SW 1271 (cell line): ENCODE measurements around the gene RNF144B.
"Not testable (repeated sequence)": the region's sequence is repeated elsewhere in the genome, so short reads cannot be mapped to it uniquely, and the experiment has no call there.

ENCODE experiments used
- DNase-seq, 2 experiments: peaks; one replicate each; lab custom pipeline; 2025; lab: John Stamatoyannopoulos, UW

The RNF144B gene

DNA sequence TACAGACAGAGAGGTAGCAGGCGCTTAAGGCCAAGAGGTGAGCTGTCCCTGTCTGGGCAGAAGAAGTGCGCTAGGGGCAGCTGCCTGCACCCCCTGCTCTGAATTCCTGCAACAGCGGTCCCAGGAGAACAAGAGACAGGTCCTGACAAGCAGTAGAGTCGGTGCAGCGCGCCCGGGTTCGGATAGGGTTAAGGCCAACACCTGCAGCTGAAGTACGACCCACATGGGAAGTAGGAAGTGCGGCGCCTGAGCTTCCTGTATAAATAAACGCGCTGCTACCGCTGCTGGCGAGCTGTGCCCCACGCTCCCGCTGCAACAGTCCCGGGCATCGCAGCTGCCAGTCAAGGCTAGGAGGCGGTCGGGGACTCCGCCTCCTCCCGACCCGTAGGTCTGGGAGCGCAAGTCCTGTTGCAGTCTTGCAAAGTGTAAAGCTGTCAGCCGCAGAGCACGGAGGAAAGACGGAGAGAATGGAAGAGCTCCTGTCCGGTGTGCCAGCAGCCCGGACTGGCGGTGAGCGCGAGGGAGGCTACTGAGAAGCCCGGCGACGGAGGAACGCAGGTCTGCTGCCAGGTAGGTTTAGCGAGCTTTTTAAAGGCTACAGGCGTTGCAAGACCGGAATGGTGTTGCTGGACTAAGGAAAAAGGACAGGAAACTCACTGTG, at the start of gene RNF144B:
Gene RNF144B, plus strand, starts transcription at position 290 of the 661 bp plus-strand sequence. CDS start 12,185 bp downstream, outside the sequence.
- peak; percentile 48 to 58 for DNase-seq

DNA sequence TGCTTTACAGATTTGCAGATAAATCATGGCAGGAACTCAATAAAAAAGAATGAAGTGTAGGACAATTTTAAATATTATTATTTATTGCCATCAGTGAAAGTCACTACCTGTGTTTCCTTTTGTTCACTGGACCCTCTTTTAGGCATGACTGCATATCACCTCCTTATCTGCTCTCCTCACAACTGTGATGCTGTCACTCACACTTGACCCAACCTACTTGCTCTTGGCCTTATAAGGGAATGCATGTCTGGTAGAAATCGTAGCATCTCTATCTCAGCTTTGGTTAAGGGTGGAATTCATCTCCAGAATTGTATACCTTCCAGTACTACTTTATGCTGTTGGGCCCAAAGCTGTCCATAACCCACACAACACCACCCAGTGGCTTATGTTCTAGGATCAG, 47.6 kb upstream of the RNF144B start:
- DNase-seq: no peak

DNA sequence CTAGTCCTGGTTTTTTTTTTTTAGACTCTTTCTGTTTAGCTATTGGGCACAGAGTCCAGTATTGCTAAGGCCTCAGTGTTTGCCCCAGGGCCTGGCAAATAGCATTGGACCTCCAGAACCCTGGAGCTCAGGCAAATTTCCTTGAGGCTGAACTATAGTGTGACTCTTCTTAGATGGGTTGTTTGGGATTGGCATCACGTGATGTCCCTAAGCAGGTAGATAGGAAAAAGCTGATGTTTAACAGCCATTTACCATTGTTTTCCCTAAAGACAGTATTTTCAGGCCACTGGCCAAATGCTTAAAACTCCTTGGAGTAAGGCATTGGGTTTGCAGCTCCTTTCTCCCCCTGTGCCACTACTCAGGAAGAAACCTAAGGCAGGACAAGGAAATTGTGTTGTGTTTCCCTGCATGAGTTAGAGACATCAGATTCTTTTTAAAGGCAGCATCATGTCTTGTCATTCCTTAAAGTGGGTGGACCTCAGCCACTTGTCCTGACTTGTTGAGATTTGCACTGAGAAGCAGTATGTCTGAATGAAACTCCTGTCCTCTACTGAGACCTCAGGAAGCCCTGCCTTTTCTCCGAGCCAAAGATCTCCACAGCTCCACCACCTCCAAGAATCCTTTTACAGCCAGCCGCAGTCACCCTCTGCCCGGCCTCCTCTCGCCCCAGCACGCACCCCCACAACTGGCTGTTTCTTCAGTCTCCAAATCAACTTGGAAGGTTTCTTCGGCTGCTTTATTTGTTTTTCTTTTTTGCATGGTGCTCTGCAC, 46.2 kb upstream of the RNF144B start:
- no peak for DNase-seq

DNA sequence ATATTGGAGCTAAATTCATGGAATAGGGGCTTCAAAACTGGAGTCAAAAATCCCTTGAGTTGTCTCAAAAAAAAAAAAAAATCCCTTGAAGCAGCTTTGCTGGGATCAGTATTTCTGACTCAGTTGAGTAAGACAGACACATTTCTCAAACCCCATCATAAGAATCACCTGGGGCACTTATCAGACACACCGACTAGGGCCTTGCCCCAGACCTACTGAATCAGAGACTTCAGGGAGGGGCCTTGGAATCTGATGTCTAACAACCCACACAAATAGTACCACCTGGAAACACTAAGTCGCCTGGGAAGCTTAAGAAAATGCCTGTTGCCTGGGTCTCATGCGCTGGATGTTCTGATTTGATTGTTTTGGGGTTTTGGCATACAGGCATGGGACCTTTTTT, 44.9 kb upstream of the RNF144B start:
- no peak for DNase-seq

DNA sequence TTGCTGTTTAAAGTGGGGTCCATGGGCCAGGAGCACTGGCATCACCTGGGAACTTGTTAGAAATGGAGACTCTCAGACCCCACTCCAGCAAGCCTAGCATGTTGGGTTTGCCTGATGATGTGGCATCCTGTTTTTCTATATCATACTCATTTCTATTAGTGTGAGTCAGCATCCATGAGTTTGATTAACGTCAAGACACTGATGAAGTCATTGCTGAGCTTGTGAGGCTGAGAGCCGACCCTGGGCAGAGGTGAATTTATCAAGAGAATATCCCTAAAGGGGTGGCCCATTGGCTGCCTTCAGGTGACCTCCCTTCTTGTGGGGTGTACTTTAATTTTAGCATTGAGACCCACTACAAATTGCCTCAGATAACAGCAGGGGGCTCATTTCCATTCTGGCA, 43.4 kb upstream of the RNF144B start:
- no peak for DNase-seq

DNA sequence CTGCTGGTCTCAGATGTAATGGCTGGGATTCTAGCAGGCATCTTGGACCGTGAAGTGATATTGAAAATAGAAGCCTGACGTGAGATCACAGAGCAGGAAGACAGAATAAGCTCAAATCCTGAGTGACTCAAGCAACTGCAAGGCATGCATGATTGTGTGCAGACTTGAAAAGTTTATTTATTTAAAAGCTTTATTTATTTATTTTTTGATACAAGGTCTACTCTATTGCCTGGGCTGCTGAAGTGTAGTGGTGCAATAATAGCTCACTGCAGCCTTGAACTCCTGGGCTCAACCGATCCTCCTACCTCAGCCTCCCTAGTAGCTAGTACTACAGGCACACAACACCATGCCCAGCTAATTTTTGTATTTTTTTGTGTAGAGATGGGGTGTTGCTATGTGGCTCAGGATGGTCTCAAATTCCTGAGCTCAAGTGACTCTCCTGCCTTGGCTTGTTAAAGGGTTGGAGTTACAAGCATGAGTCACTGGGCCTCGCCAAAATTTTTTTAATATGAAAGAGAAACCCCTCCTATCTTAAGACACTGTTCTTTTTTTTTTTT, 40.1 kb upstream of the RNF144B start:
- DNase-seq: no peak

DNA sequence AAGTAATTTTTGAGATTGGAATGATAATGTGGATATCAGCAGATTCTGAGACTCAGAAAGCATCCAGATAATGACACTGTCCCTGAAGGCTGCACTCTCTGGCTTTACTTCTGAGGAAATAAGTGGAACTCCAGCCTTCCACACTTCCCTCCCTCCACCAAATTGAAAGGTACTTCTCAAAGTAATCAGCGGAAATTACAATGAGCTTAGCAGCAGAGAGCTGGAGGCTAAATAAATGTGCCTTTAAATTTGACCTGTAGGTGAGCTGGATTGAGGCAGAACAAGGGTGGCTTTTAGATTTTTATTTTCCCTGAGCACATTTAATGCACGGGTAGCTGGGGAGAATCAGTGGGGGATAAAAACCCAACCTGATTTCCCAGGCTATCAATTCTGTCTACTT, 39.3 kb upstream of the RNF144B start:
- no peak for DNase-seq

DNA sequence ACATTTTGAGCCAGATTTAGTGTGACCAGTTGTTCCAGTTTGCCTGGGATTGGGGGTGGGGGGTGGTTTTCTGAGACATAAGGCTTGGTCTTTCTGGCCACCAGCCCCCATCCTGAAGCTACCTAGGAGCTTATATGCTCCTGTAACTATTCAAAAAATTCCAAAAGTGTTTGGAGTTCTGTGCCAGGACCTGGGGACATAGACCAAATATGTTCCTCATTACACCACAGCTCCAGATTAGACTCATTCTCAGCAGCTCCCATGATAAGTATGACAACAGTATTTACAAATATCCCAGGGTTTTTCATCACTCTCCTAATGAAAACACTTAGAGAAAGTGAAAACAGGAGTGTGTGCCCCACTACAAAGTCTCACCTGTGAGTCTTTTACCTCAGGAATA, 37.8 kb upstream of the RNF144B start:
- DNase-seq: no peak

DNA sequence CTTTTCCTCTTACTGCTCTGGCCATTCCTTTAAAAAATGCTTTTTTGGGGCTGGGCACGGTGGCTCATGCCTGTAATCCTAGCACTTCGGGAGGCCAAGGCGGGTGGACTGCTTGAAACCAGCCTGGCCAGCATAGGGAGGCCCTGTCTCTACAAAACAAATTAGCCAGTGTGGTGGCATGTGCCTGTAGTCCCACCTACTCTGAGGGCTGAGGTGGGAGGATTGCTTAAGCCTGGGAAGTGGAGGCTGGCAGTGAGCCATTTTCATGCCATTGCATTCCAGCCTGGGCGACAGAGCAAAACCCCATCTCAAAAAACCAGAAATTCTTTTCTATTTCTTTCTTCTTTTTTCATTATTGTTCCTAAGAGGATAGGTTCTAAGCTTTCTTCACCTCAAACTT, 36.9 kb upstream of the RNF144B start:
- DNase-seq: no peak

DNA sequence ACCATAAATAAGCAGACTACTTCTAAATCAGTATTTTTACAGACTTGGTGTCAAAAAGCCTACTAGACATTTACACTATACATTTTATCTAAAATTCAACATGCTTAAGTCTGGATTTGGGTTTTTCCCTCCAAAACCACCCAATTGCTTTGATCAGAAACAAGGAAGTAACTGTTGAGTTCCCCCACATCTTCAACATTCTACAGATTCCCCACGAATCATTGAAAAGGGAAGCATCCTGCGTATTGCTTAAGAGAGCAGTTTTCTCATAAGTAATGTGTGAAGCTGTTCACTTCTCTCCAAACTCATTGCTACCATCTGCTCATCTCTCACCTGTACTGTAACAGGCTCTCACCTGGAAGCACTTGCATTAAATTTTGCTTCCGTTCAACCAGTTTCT, 36.4 kb upstream of the RNF144B start:
- no peak for DNase-seq

DNA sequence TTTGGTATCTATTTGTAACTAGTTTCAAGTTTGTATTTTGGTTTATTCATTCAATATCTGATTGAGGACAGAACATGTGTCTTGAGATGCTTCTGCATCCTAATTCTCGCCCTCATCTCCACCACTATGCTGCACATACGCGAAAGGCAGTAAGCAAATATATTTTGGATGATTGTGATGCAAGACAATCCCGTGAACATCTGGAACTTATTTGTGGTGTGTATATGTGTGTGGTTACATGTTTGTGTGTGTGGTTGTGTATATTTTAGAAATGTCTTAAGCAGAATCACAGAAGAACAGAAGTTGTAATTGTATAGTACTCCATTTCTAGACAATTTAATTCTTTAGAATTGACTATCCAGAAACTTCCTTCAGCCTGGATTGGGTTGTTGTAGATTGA, 35.1 kb upstream of the RNF144B start:
- DNase-seq: no peak

DNA sequence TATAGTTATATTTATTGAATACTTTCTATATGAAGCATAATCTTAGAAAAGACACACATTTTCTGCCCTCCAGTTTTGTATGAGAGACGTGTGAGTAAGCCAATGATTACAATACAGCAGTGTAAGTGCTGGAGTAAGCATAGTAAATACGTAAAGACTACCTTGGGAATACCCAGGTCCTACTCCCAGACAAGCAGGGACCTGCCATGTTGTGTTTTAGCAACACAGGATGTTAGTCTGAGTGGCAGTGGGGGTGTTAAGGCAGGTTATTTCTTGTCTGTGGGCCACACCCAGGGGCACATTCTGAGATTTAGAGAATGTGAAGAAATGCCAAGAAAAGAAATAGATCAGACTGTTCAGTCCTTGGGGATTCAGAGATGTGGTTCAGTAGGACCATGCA, 34.3 kb upstream of the RNF144B start:
- DNase-seq: no peak

DNA sequence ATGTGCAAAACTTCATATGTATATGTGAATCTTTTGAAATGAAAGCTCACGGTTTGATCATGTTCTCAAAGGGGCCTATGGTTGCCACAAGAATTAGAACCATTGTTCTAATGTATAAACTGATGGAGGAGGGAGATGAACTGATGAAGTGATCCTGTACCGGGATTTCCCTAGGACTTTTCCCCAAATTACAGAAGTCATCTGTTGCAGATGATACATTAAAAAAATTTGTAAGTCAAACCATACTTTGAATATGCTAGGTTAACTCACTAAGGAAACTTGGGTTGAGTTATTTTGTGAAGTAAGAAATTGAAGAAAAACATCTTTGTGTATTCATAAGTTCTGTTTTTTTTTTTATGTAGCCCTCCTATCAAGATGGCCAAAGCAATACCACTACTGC, 33.9 kb upstream of the RNF144B start:
- no peak for DNase-seq

DNA sequence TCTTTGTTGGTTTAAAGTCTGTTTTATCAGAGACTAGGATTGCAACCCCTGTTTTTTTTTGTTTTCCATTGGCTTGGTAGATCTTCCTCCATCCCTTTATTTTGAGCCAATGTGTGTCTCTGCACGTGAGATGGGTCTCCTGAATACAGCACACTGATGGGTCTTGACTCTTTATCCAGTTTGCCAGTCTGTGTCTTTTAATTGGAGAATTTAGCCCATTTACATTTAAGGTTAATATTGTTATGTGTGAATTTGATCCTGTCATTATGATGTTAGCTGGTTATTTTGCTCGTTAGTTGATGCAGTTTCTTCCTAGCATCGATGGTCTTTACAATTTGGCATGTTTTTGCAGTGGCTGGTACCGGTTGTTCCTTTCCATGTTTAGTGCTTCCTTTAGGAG, 29.6 kb upstream of the RNF144B start:
- DNase-seq: not testable (repeated sequence)

DNA sequence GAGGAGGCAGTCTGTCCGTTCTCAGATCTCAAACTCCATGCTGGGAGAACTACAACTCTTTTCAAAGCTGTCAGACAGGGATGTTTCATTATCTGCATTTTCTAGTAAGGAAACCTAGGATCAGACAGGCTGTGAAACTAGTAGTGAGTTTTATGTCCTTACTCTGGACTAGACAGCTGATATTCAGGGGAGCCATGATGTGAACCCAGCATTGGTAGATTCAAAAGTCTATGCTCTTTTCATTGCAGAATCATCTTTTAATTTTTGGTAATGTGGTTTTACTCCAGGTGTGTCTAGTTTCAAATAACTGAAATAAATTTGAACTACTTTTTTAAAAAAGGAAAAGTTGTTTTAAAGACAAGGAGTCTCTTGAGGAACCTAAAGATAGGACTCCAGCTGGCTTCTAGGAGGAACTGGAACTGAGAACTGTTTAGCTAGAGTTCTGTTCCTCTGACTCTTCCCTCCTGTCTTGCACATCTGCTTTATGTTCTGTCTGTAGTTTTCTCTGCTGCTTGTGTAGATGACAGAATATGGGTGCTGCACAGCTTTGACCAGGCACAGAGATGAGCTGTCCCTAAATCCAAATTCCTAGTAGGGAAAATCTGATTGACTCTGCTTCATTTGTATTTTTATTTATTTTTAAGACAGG, 27.8 kb upstream of the RNF144B start:
- no peak for DNase-seq

DNA sequence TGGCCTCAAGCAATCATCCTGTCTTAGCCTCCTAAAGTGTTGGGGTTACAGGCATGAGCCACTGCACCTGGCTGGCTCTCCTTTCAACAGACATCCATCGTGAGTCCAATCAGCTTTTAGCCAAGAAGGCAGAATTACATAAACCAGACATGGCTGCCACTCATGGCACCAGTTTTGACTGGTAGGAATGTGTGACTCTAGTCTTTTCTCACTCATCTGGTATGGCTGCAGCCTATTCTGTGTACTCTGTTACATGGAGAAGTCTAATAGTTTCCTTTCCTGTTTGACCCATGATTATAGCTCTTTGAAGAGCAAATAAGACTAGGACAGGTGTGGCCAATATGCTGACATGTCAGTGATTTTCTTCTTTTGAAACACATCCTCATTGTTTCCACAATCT, 27.0 kb upstream of the RNF144B start:
- no peak for DNase-seq

DNA sequence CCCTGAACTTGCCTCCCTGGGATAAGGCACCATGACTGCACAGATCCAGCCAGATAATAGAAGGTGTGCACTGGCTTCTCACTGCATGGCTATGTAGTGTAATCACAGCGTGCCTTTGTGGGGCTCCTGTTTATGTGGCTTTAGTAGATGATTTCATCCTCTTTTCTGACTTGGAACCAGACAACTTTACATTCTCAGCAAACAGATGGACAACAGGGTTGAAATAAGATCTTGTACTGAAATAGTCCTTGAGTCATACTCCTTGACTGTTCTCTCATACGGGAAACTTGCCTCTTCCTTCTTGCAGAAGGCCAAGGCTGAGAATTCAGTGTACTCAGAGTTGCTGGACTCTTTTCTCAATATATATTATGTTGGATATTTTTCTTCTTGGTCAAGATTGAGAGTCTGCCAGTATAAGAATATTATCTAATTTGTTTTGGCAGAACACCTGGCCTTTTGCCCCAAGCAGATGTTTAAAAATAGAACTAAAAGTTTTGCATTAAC, 25.0 kb upstream of the RNF144B start:
- no peak for DNase-seq

DNA sequence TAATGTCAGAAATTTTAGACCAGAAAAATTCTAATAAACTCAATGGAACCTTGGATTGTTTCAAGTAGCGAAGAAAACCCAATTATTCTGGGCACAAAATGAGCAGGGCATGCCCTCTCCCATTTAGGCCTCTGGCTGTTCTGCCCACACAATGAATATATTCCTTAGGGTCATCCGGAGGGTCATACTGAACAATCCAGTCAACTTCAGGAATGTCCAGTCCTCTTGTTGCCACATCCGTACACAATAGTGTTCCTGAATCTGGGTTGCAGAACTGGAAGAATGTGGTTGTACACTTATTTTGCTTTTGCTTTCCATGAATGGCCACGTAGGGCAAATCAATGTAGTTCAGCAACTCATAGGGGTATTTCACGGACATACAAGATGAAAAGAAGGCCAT, 23.4 kb upstream of the RNF144B start:
- no peak for DNase-seq

DNA sequence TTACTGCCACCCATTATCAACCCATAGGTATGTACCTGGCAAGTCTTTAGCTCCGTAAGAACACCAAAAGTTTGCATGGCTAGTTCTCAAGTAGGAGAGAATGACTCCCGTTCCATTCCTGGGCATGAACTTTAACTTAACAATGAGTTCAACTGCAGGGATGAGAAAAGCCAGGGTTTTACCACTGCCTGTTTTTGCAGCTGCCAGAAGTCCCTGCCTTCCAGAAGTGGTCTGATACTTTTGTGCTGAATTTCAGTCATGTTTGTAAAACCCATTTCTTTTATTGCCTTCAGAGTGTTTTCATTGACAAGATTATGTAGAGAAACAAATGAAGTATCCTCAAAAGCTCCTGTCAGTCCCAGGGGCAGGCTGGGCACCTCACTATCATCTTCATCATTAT, 22.6 kb upstream of the RNF144B start:
- not testable (repeated sequence) for DNase-seq

DNA sequence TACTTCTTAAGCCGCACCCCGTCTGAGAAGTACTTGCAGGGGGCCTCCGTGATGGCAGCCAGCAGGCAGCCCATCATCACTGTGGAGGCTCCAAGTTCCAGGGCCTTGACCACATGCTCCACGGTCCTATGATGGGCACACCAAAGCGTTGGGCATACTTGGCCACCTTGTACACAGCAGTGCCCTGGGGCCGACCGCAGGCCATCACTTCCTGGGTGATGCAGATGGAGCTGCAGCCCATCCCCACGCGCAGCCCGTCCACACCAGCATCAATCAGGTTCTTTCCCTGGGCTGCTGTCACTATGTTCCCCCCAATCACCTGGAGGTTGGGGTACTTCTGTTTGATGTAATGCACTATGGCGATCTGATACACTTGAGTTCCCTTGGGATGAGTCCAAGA, 19.8 kb upstream of the RNF144B start:
- DNase-seq: no peak

DNA sequence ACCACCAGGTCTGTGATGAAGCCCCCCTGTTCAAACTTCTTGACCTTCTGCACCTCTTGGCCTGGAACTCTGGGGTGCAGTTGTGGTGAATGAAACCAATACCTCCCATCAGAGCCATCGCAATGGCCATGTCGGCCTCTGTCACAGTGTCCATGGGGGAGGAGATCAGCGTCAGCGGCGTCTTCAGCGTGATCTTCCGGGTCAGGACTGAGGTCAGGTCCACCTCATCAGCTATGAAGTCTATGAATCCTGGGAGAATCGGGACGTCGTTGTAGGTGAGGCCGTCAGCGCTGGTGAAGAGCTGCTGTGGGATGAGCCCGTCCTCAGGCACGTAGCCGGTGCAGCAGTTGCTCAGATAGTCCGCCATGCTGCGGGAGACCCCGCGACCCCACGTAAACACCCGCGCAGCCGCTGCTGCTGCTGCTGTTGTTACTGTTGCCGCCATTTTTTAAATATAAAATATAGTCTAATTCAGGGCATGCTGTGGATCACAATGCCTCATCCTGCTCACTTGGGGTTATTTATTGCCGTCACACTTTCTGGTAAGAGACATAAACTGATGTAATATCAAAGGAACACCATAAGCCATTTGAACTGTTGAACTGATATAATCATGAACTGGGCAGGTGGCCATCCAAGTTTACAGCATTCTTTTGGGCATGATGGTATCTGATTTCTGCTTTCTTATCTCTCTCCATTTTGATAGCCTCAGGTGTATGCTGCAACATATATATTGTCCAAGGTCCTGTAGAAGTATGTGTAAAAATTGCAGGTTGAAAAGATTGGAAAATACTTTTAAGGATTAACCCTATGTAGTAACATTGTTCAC, 18.7 kb upstream of the RNF144B start:
- DNase-seq: no peak

DNA sequence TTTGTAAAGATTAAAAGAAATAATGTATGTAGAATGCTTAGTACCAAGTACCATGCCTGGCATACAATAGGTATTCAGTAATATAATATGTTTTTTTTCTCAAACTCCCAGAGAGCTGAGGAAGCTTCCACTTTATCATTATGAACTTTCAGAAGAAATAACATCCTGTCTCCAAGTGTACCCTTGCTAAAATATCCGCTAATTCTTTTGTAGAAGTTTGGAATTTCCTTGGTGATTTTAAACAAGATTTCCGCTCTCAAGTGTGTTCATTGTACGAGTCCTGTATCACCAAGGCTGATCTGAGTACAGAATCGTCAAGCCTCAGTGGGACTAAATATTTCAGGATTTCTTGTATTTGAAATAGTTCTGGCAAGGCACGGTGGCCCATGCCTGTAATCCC, 16.1 kb upstream of the RNF144B start:
- DNase-seq: no peak
